ENCODE measurements around the gene BCAS1.

DNA sequence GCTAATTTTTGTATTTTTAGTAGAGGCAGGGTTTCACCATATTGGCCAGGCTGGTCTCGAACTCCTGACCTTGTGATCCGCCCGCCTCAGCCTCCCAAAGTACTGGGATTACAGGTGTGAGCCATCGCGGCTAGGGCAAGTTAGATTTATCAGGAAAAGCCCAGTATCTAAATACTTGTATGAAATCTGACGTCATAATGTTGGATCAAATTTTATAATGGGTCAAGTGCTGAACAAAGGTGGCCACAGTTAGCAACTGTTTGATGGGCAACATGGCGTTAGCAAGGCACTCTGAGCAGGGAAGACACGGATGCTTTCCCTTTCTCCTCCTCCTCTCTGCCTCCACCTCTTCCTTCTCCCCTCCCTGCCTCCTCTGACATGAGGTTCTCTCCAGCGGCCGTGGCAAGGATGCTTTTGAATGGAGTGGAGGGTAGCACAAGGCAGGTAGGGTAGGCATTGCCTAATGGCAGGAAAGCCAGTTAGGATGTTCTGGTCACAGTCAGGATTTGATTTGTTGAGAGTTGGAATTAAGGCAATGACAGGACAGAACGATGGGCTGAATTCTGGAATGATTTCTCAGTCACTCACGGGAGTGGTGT, 149.6 kb downstream of the BCAS1 start:
- TF ChIP-seq, protein P1, sequence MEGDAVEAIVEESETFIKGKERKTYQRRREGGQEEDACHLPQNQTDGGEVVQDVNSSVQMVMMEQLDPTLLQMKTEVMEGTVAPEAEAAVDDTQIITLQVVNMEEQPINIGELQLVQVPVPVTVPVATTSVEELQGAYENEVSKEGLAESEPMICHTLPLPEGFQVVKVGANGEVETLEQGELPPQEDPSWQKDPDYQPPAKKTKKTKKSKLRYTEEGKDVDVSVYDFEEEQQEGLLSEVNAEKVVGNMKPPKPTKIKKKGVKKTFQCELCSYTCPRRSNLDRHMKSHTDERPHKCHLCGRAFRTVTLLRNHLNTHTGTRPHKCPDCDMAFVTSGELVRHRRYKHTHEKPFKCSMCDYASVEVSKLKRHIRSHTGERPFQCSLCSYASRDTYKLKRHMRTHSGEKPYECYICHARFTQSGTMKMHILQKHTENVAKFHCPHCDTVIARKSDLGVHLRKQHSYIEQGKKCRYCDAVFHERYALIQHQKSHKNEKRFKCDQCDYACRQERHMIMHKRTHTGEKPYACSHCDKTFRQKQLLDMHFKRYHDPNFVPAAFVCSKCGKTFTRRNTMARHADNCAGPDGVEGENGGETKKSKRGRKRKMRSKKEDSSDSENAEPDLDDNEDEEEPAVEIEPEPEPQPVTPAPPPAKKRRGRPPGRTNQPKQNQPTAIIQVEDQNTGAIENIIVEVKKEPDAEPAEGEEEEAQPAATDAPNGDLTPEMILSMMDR (IDR thresholded peaks at IDR 0.05; ENCODE audit: low read depth, low read length): no peak
- TF ChIP-seq POLR2A (IDR thresholded peaks at IDR 0.05; ENCODE audit: extremely low read depth, insufficient read length): no peak

Data from NB4 (cell line).